T47D (cell line): ENCODE measurements around the gene LYPD4.

Experiments
- DNase-seq, 2 experiments: peaks; one replicate each; pipeline versions ENCODE4 v3.0.0 to v3.0.0-alpha.2; 2011 to 2012; ENCODE audit warnings: low read depth in 1 of 2, low spot score in 1 of 2
- JUND ChIP-seq: IDR thresholded peaks from 2 replicates; pipeline ENCODE4 v1.6.1; 2012; ENCODE audit warnings: low read depth
- in situ Hi-C: cut with HindIII; loops from 2 replicates; pipeline ENCODE4 v1.10.0; 2016; ENCODE audit warnings: low sequenced_read_pairs, low pct_unique_long_range_greater_than_20kb

The LYPD4 gene

DNA sequence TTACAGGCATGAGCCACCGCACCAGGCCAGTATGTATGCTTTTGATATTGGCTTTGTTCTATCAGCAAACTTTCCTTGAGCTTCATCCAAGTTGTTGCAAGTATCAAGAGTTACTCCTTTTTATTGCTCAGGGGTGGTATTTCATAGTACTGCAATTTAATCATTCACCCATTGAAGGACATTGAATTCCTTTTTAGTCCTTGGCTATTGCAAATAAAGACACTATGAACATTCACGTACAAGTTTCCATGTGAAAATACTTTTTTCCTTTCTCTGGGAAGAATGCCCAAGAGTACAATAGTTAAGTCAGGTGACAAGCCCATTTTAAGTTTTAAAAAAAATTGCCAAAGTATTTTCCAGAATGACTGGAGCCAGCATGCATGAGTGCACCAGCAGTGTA is 27.7 kb downstream of the LYPD4 start:
- in situ Hi-C loops, result no loop called here
- TF ChIP-seq JUND, result no peak
- no peak for DNase-seq

DNA sequence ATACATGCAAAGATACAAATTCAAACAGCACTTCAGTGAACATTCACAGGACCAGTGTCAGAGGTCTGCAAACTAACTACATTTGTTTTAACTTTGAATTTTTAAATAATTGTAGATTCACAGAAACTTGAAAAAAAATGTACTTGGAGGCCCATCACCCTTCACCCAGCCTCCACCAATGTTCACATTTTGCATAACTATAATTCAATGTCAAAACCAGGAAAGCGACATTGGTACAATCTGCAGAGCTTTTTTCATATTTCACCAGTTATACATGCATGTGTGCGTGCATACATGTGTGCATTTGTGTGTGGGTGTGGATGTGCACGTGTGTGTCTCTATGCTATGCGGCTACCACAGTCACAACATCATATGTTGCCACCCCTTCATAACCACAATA is 29.2 kb downstream of the LYPD4 start:
- DNase-seq, result no peak
- in situ Hi-C loops, result no loop called here

GRCh38 chr19:41813911-41814310 is 30.6 kb downstream of the LYPD4 start:
- TF ChIP-seq JUND, result no peak
- in situ Hi-C loops, result no loop called here
- no peak for DNase-seq

More for the DNA sequence above, 29.2 kb downstream of the LYPD4 start:
- TF ChIP-seq JUND, result no peak

DNA sequence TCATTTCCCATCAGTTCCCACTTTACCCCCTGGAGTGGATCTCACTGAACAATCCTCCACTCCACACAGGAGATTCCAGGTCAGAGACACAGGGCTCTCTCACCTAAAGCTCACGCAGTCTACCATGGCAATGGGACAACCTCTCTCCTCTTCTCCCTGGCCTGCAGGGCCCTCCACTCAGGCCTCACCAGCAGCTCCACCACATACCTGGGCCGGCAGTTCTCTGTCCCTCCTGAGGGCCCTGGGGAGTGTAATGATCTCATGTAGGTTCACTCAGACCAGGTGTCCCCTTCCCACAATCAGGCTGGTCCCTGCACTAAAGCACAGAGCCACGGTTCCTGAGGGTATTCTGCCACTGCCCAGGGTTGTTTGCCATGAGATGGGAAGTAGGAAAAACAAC is 32.5 kb downstream of the LYPD4 start:
- in situ Hi-C loops, result no loop called here
- DNase-seq, result no peak
- no peak for TF ChIP-seq JUND

DNA sequence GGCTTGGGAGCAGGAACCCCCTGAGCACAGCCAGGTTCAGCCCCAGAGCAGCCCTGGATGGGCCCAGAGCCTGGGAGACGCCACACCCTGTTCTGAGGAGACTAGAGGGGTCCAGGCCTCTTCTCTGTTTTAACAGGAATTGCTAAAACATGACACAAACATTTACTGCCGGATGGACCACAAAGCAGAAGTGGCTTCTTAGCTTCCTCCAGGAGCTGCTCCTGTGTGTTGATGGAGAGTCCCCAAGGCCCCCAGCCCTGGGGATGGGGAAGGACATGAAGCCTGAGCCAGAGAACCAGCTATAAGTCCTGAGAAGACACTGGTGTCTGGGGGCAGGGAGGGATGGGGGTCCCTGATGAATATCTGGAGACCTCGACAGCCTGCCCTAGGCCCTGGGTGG is 33.4 kb downstream of the LYPD4 start:
- no peak for TF ChIP-seq JUND
- DNase-seq, result no peak
- in situ Hi-C loops, result no loop called here

GRCh38 chr19:41810301-41810700 is 34.2 kb downstream of the LYPD4 start:
- DNase-seq, result no peak
- in situ Hi-C loops, result no loop called here

DNA sequence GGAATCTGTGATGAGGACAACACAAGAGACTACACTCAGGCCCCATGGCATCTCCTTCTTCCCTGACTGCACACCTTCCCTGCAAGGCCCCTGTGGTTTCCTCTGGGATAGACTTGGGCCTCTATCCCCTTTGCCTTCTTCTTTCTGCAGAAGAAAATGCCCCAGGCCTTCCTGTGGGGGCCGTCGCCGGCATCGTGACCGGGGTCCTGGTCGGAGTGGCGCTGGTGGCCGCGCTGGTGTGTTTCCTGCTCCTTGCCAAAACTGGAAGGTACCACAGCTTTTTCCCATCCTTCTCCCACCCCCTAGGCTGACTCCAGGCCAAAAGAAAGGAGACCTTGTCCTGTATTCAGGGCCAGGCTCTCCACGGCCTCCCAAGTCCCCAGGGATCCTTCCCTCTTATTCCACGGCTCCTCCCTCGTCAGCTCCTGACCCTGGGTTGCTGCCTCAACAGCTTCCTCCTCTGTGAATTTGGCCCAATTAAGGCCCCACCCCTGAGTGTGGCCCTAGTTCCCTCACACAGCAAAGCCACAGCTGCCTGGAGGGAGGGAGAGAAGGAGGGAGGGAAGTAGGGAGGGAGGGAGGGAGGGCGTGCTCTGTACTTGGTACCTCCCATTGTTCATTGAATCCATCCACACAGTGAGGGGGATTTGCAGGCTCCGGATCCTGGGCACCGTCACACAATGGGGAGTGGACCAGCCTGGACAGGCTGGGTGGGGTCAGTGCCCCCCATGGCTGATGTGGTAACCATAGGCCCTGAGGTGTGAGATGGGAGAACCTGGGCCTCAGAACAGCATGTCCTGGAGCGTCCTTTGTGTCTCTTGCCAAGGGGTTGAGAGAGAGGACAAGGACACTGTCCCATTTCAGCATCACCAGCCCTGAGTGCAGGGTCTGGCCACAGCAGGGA is 35.6 kb downstream of the LYPD4 start:
- in situ Hi-C loops, result no loop called here
- no peak for DNase-seq

More at GRCh38 chr19:41810301-41810700, 34.2 kb downstream of the LYPD4 start:
- TF ChIP-seq JUND, result no peak

DNA sequence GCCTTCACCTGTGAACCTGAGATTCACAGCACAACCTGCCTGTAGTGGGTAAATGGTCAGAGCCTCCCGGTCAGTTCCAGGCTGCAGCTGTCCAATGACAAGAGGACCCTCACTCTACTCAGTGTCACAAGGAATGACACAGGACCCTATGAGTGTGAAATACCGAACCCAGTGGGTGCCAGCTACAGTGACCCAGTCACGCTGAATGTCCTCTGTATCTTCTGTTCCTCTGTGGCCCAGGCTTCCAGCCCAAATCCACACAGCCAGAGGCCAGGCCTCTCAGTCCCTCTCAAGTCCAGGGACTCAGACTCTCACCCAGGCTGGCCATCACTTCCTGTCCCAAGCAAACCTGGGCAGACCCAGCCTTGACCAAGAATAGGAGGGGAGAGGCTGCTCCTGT is 37.3 kb downstream of the LYPD4 start:
- TF ChIP-seq JUND, result no peak
- in situ Hi-C loops, result no loop called here
- no peak for DNase-seq

More for the DNA sequence above, 35.6 kb downstream of the LYPD4 start:
- no peak for TF ChIP-seq JUND

DNA sequence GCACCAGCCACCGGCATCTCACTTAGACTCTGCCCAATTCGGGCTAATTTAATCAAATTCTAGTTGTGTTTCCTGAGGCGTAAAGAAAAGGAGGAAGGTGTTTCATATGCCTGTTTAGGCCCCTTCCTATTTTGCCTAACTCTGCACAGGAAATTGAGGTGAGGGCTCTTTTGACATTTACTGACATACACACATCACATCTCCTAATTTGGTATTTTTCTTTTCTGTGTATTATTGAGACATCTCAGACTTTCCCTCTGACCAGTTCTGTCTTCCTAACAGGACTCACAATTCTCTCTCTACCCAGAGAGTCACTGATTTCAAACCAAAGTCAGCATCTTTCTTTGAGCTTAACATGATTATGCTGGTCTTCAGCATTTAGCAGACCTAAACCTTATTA is 40.1 kb downstream of the LYPD4 start:
- no peak for TF ChIP-seq JUND
- no peak for DNase-seq
- in situ Hi-C loops, result no loop called here

GRCh38 chr19:41802770-41803169 is 41.7 kb downstream of the LYPD4 start:
- TF ChIP-seq JUND, result no peak
- DNase-seq, result no peak
- in situ Hi-C loops, result no loop called here

DNA sequence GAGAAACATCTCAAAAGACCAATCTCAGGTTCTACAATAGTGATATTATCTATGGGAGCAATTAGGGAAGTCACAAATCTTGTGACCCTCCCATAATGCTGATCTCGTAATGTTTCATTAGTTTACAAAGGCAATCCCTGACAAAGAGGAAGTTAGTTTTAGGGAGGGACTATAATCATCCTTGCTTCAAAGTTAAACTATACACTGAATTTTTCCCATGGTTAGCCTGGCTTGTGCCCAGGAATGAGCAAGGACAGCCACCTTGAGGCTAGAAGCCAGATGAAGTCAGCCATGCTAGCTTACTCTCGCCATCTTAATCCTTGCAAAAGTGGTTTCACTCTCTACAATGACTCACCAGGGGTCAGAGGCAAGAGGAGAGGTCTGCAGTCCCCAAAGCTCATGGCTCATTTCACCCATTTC is 42.7 kb downstream of the LYPD4 start:
- no peak for DNase-seq
- no peak for TF ChIP-seq JUND
- in situ Hi-C loops, result no loop called here

- TF ChIP-seq JUND, result no peak
- DNase-seq, result no peak
- in situ Hi-C loops, result no loop called here
These were observed 43.5 kb downstream of the LYPD4 start for GRCh38 chr19:41801031-41801430.

DNA sequence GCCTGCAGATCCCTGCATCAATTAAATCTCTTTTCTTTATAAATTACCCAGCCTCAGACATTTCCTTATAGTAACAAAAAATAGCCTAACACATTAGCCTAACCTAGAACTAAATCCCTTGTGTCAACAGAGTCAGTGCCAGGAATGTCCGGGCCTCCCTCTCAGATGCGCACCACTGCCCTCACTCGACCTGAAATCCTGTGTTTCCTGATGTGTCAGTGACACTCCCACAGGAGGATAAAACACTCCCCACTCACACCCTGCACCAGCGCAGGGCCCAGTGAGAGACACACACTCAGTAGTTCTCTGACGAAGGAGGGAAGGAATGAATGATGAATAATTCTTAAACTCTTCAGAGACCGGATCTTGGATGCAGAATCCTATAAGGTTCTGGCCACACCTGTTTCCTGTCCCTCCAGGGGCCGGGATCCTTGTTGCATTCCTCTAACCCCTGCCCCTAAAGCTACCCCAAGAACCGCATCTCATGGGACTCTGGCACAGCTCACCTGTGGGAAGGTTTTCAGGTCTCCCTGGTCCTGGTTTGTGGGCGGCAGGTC is 45.0 kb downstream of the LYPD4 start:
- peak in 1 of 2 experiments; percentile 67 for DNase-seq
- TF ChIP-seq JUND, result no peak
- in situ Hi-C loops, result no loop called here
